ENCODE data around the gene LRRC55.

DNA sequence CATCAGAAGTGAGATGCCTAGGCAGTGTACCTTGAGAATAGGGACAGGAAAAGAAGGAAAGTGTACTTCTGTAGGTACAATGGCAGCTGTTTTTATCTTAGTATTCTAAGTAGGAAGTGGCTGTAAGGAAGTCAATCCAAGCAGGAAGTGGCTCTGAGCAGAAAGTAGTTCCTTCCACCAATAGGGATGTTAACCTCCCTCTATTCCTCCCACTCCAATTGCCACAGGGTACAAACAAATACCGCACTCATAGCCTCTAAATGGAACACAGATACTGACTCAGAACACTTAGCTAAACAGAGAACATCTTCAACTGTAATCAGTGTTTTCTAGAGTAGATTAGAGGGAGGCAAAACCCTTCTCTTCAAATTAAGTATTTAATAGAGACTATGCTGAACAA, 10.6 kb downstream of the LRRC55 start:
- TF ChIP-seq, protein P1, sequence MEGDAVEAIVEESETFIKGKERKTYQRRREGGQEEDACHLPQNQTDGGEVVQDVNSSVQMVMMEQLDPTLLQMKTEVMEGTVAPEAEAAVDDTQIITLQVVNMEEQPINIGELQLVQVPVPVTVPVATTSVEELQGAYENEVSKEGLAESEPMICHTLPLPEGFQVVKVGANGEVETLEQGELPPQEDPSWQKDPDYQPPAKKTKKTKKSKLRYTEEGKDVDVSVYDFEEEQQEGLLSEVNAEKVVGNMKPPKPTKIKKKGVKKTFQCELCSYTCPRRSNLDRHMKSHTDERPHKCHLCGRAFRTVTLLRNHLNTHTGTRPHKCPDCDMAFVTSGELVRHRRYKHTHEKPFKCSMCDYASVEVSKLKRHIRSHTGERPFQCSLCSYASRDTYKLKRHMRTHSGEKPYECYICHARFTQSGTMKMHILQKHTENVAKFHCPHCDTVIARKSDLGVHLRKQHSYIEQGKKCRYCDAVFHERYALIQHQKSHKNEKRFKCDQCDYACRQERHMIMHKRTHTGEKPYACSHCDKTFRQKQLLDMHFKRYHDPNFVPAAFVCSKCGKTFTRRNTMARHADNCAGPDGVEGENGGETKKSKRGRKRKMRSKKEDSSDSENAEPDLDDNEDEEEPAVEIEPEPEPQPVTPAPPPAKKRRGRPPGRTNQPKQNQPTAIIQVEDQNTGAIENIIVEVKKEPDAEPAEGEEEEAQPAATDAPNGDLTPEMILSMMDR (IDR thresholded peaks at IDR 0.05 in 2 of 3, conservative IDR thresholded peaks at IDR 0.05 in 1 of 3; ENCODE audit: borderline replicate concordance in 1 of 3, insufficient read depth in 1 of 3, low read depth in 2 of 3, low read length in 2 of 3): no peak
- TF ChIP-seq POLR2A (IDR thresholded peaks at IDR 0.05; ENCODE audit: borderline replicate concordance, extremely low read depth, insufficient read depth, insufficient read length) (no peak), SIN3A (IDR thresholded peaks at IDR 0.05; ENCODE audit: low read depth) (no peak), EZH2 (IDR thresholded peaks at IDR 0.05) (no peak), YY1 (IDR thresholded peaks at IDR 0.05; ENCODE audit: extremely low read depth, insufficient replicate concordance, low read depth, low read length) (no peak), SP1 (IDR thresholded peaks at IDR 0.05; ENCODE audit: low read depth) (no peak), ELF1 (IDR thresholded peaks at IDR 0.05; ENCODE audit: borderline replicate concordance, low read depth) (no peak), REST (IDR thresholded peaks at IDR 0.05; ENCODE audit: low read depth) (no peak), POLR2AphosphoS5 (IDR thresholded peaks at IDR 0.05; ENCODE audit: low read depth, low read length) (no peak), CEBPB (IDR thresholded peaks at IDR 0.05; ENCODE audit: low read depth) (no peak), EGR1 (IDR thresholded peaks at IDR 0.05; ENCODE audit: low read depth) (no peak)
- TF ChIP-seq, protein P2, sequence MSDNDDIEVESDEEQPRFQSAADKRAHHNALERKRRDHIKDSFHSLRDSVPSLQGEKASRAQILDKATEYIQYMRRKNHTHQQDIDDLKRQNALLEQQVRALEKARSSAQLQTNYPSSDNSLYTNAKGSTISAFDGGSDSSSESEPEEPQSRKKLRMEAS (IDR thresholded peaks at IDR 0.05): no peak
- TF ChIP-seq, protein P3, sequence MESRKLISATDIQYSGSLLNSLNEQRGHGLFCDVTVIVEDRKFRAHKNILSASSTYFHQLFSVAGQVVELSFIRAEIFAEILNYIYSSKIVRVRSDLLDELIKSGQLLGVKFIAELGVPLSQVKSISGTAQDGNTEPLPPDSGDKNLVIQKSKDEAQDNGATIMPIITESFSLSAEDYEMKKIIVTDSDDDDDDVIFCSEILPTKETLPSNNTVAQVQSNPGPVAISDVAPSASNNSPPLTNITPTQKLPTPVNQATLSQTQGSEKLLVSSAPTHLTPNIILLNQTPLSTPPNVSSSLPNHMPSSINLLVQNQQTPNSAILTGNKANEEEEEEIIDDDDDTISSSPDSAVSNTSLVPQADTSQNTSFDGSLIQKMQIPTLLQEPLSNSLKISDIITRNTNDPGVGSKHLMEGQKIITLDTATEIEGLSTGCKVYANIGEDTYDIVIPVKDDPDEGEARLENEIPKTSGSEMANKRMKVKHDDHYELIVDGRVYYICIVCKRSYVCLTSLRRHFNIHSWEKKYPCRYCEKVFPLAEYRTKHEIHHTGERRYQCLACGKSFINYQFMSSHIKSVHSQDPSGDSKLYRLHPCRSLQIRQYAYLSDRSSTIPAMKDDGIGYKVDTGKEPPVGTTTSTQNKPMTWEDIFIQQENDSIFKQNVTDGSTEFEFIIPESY (IDR thresholded peaks at IDR 0.05; ENCODE audit: extremely low read depth, insufficient replicate concordance, low read length): no peak
